ENCODE data around the gene NOD1. TPM values are rescaled to one million over a fixed set of nuclear protein-coding genes. Genes with fewer than 3 reads are reported as not detected.

NOD1 gene
- polyA plus RNA-seq, 2 of the 4 experiments (the other 2 are of a cell fraction) = 4.8 to 6.5 TPM

DNA sequence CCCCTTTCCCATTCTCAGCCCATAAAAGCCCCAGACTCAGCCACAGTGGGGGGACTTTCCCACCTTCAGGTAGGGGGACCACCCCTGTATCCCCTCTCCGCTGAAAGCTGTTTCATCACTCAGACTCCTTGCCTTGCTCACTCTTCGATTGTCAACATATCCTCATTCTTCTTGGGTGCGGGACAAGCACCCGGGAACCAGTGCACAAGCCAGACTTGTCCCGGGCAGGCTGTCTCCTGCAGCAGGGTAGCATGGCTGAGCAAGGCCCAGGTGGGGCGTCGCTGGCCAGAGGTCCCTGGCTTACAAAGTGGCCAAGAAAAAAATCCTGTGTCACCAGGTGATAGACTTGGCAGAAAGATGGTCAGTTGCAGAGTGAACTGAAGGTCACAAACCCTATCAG, 64.7 kb downstream of the NOD1 start:
- DNase-seq (ENCODE audit: low read depth in 1 of 2, low spot score in 1 of 2) (no peak), FAIRE-seq (no peak), ATAC-seq (no peak)
- Histone ChIP-seq H3K27ac (no peak overlapping the region), H3K4me1 (no peaks in the 10 kb centered on the region), H3K4me2 (no peak overlapping the region), H3K4me3 (no peak overlapping the region), H3K9me3 (peaks cover 5% of the 10 kb centered on the region; the same call in 2 of the 3 replicates)
- TF ChIP-seq ZFP36 (IDR thresholded peaks at IDR 0.05; ENCODE audit: borderline replicate concordance, partially characterized antibody) (no peak), ZNF302 (CRISPR knock-in tag; IDR thresholded peaks at IDR 0.05) (no peak), EHF (CRISPR knock-in tag; IDR thresholded peaks at IDR 0.05) (no peak), KDM5A (IDR thresholded peaks at IDR 0.05) (no peak), FOSL2 (IDR thresholded peaks at IDR 0.05) (no peak), FOSL2 (CRISPR knock-in tag; IDR thresholded peaks at IDR 0.05) (no peak)
- TF ChIP-seq, protein P1, sequence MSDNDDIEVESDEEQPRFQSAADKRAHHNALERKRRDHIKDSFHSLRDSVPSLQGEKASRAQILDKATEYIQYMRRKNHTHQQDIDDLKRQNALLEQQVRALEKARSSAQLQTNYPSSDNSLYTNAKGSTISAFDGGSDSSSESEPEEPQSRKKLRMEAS (IDR thresholded peaks at IDR 0.05) = no peak
- TF ChIP-seq, protein P2, sequence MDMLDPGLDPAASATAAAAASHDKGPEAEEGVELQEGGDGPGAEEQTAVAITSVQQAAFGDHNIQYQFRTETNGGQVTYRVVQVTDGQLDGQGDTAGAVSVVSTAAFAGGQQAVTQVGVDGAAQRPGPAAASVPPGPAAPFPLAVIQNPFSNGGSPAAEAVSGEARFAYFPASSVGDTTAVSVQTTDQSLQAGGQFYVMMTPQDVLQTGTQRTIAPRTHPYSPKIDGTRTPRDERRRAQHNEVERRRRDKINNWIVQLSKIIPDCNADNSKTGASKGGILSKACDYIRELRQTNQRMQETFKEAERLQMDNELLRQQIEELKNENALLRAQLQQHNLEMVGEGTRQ (IDR thresholded peaks at IDR 0.05) = no peak
- TF ChIP-seq, protein P3, sequence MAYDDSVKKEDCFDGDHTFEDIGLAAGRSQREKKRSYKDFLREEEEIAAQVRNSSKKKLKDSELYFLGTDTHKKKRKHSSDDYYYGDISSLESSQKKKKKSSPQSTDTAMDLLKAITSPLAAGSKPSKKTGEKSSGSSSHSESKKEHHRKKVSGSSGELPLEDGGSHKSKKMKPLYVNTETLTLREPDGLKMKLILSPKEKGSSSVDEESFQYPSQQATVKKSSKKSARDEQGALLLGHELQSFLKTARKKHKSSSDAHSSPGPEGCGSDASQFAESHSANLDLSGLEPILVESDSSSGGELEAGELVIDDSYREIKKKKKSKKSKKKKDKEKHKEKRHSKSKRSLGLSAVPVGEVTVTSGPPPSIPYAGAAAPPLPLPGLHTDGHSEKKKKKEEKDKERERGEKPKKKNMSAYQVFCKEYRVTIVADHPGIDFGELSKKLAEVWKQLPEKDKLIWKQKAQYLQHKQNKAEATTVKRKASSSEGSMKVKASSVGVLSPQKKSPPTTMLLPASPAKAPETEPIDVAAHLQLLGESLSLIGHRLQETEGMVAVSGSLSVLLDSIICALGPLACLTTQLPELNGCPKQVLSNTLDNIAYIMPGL (CRISPR knock-in tag; IDR thresholded peaks at IDR 0.05; ENCODE audit: borderline replicate concordance) = no peak
- CTCF ChIA-PET = interaction anchor here (0.7 to 7.5 kb wide), 22 partner anchors 9 to 279 kb away, joined by 3 to 107 read pairs (median 4); partner anchors contain the start of gene MTURN
- POLR2A ChIA-PET = no interaction called here
- WGBS (ENCODE audit: missing lambda C conversion rate) = 90% methylated on average over 7 of the region's 7 CpGs

DNA sequence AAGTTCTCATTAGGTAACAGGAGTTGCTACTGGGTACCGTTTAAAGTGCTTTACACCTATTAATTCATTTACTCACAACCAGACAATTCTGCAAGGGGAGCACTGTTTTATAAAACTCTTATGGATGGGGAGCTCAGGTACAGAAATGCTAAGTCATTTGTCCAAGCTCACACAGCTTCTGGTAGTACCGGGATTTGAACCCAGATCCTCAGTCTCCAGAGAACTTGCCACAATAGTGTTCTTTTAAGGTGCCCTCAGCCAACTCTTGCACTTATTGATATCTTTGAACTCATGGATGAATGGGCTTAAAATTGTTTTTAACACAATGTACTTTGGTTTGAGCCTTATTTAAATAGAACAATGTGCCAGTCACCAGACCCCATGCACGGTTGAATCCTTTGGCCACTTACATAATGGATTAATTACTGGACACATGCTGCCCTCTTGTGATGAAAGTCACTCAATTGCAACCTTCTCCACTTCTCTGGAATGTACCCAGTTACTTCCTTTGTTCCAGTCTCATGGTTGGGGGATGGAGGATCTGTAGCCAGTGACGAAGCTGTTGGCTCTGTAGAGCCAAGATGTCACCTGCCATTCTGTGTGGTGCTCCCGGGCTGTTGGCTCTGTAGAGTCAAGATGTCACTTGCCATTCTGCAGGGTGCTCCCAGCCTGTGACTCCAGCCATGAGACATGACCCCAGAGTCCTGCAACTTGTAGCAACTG, 65.6 kb downstream of the NOD1 start:
- 57% methylated on average over 4 of the region's 5 CpGs for WGBS (ENCODE audit: missing lambda C conversion rate)
- CTCF ChIA-PET = interaction anchor here (0.6 to 7.5 kb wide), 37 partner anchors 8 to 278 kb away, joined by 3 to 107 read pairs (median 4); partner anchors contain the start of genes MTURN and ZNRF2
- POLR2A ChIA-PET = no interaction called here
- peaks cover 5% of the 10 kb centered on the region; the same call in 2 of the 3 replicates for H3K9me3 ChIP-seq
- no peak overlapping the region for H3K4me3 ChIP-seq
- ATAC-seq (peak; percentile 97), DNase-seq (ENCODE audit: low read depth in 1 of 2, low spot score in 1 of 2) (peak; percentile 66 to 85), FAIRE-seq (no peak)
- no peaks in the 10 kb centered on the region for H3K4me1 ChIP-seq
- H3K4me2 ChIP-seq = no peak overlapping the region
- no peak overlapping the region for H3K27ac ChIP-seq
- peak; percentile 90 for TF ChIP-seq SMC3 (IDR thresholded peaks at IDR 0.05)
- no peak for TF ChIP-seq MYC (IDR thresholded peaks at IDR 0.05; ENCODE audit: borderline replicate concordance, low read length)
- TF ChIP-seq, protein P3 (CRISPR knock-in tag; IDR thresholded peaks at IDR 0.05; ENCODE audit: borderline replicate concordance) = no peak
- TF ChIP-seq, protein P4, sequence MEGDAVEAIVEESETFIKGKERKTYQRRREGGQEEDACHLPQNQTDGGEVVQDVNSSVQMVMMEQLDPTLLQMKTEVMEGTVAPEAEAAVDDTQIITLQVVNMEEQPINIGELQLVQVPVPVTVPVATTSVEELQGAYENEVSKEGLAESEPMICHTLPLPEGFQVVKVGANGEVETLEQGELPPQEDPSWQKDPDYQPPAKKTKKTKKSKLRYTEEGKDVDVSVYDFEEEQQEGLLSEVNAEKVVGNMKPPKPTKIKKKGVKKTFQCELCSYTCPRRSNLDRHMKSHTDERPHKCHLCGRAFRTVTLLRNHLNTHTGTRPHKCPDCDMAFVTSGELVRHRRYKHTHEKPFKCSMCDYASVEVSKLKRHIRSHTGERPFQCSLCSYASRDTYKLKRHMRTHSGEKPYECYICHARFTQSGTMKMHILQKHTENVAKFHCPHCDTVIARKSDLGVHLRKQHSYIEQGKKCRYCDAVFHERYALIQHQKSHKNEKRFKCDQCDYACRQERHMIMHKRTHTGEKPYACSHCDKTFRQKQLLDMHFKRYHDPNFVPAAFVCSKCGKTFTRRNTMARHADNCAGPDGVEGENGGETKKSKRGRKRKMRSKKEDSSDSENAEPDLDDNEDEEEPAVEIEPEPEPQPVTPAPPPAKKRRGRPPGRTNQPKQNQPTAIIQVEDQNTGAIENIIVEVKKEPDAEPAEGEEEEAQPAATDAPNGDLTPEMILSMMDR (IDR thresholded peaks at IDR 0.05) = peak; percentile 75
- peak; percentile 85 to 88 for TF ChIP-seq RAD21 (conservative IDR thresholded peaks at IDR 0.05 in 1 of 2, IDR thresholded peaks at IDR 0.05 in 1 of 2)
- TF ChIP-seq, protein P1 (IDR thresholded peaks at IDR 0.05) = 0 out of 2 replicates have a peak, but pooled peaks have one; percentile 36

Data from A549 (cell line).